K562 (cell line): ENCODE results near the gene ZDHHC8. TPM values are rescaled to one million over a fixed set of nuclear protein-coding genes. Genes with fewer than 3 reads are reported as not detected.

Source experiments
- CBX5 ChIP-seq: IDR thresholded peaks from 2 replicates; pipeline ENCODE4 v1.6.1; 2014; ENCODE audit warnings: low read depth, borderline replicate concordance
- HNRNPUL1 ChIP-seq: fragments of 200-400 bp; formaldehyde crosslinking; IDR thresholded peaks from 2 replicates; pipeline ENCODE4 v1.6.1; 2017; ENCODE audit warnings: low read length
- MBD2 ChIP-seq: sonication (generic); IDR thresholded peaks from 2 replicates; pipeline ENCODE4 v1.6.1; 2016; ENCODE audit warnings: low read depth, borderline replicate concordance
- POLR2AphosphoS2 ChIP-seq: IDR thresholded peaks from 2 replicates; pipeline ENCODE4 v1.6.1; 2012; ENCODE audit warnings: low read length, improper control_type of control experiment
- POLR2B ChIP-seq: fragments of 450-650 bp; IDR thresholded peaks from 2 replicates; pipeline ENCODE4 v1.6.1; 2018; ENCODE audit warnings: low read depth; ENCODE audit not compliant: partially characterized antibody
- POLR2G ChIP-seq: fragments of 200-400 bp; formaldehyde crosslinking; IDR thresholded peaks from 2 replicates; pipeline ENCODE4 v1.6.1; 2017; ENCODE audit warnings: low read depth, mild to moderate bottlenecking, antibody characterized with exemption, low read length, moderate library complexity
- PTTG1 ChIP-seq: fragments of 450-650 bp; IDR thresholded peaks from 2 replicates; pipeline ENCODE4 v1.6.1; 2016; ENCODE audit warnings: low read depth, mild to moderate bottlenecking, missing genetic modification characterization, missing compliant biosample characterization
- RB1 ChIP-seq: fragments of 450-650 bp; IDR thresholded peaks from 2 replicates; pipeline ENCODE4 v1.6.1; 2017; ENCODE audit warnings: low read depth, mild to moderate bottlenecking
- SIRT6 ChIP-seq: IDR thresholded peaks from one replicate; pipeline ENCODE4 v1.6.1; 2012; ENCODE audit warnings: low read depth, mild to moderate bottlenecking, control low read depth, inconsistent platforms, low read length, moderate library complexity
- TEAD1 ChIP-seq, 2 experiments: fragments of 450-650 bp in 1 of 2; sonication (generic) in 1 of 2; formaldehyde crosslinking; IDR thresholded peaks; 2 replicates each; pipeline versions ENCODE4 v1.4.0 to v1.8.0; 2020 to 2022; ENCODE audit warnings: mild to moderate bottlenecking in 2 of 2, missing genetic modification reagents in 1 of 2
- ZBTB17 ChIP-seq: fragments of 450-650 bp; formaldehyde crosslinking; IDR thresholded peaks from 2 replicates; pipeline ENCODE4 v1.4.0; 2020; ENCODE audit warnings: mild to moderate bottlenecking
- ZKSCAN1 ChIP-seq: fragments of 150-350 bp; IDR thresholded peaks from 2 replicates; pipeline ENCODE4 v1.6.1; 2016; ENCODE audit warnings: low read depth, low read length
- ZNF583 ChIP-seq: fragments of 250-450 bp; sonication (Bioruptor Pico); IDR thresholded peaks from 2 replicates; pipeline ENCODE4 v1.4.0; 2020
- ZNF668 ChIP-seq: fragments of 250-450 bp; sonication (Bioruptor Pico); IDR thresholded peaks from 2 replicates; pipeline ENCODE4 v1.8.0; 2022; ENCODE audit warnings: mild to moderate bottlenecking, inconsistent platforms
- ZNF780A ChIP-seq: fragments of 250-450 bp; sonication (Bioruptor Pico); IDR thresholded peaks from 2 replicates; pipeline ENCODE4 v1.5.0; 2021; ENCODE audit warnings: mild to moderate bottlenecking
- polyA plus RNA-seq, 8 experiments: library from polyadenylated mRNA; depleted of rRNA in 4 of 8; stranded (reverse) in 5 of 8; unstranded in 3 of 8; fragments of >200 nt; fragmentation: Nextera tagmentation in 2 of 8; fragmentation: Illumina TruSeq in 1 of 8; extraction: Ambion mirVana in 2 of 8; extraction: Trizol in 1 of 8; gene quantifications; 2 replicates each; pipeline versions ENCODE4 v1.2.1 to v1.2.3, GENCODE V29; 2011 to 2014; ENCODE audit warnings: inconsistent platforms in 1 of 8, missing spikeins in 1 of 8
- total RNA-seq, 7 experiments: library from RNA; depleted of rRNA in 6 of 7; stranded (reverse); fragments of >200 nt in 6 of 7; fragmentation: Illumina TruSeq in 2 of 7; extraction: Trizol in 2 of 7; gene quantifications; 2 replicates each; pipeline versions ENCODE4 v1.2.1 to v1.2.3, GENCODE V29; 2011 to 2021; ENCODE audit warnings: low replicate concordance in 1 of 7
- TF ChIP-seq, protein P1 (sequence below): fragments of 250-450 bp; sonication (Bioruptor Pico); IDR thresholded peaks from 2 replicates; pipeline ENCODE4 v1.8.0; 2021; ENCODE audit warnings: moderate library complexity, mild to moderate bottlenecking, inconsistent platforms
- TF ChIP-seq, protein P2 (sequence below): fragments of 250-450 bp; sonication (Bioruptor Pico); IDR thresholded peaks from 2 replicates; pipeline ENCODE4 v1.9.0; 2021; ENCODE audit warnings: mild to moderate bottlenecking
- TF ChIP-seq, protein P3 (sequence below): sonication (generic); formaldehyde crosslinking; IDR thresholded peaks from 2 replicates; pipeline ENCODE4 v1.9.0; 2022; ENCODE audit warnings: mild to moderate bottlenecking, missing genetic modification reagents
- TF ChIP-seq, protein P4 (sequence below): fragments of 250-450 bp; sonication (Bioruptor Pico); IDR thresholded peaks from 2 replicates; pipeline ENCODE4 v1.5.0; 2022; ENCODE audit warnings: mild to moderate bottlenecking
- TF ChIP-seq, protein P5 (sequence below): fragments of 450-650 bp; IDR thresholded peaks from 2 replicates; pipeline ENCODE4 v1.6.1; 2017; ENCODE audit warnings: mild to moderate bottlenecking, moderate library complexity
- TF ChIP-seq, protein P6 (sequence below): fragments of 250-450 bp; sonication (Bioruptor Pico); IDR thresholded peaks from 2 replicates; pipeline ENCODE4 v1.5.1; 2021; ENCODE audit warnings: mild to moderate bottlenecking

Gene ZDHHC8
- total and polyA plus RNA-seq, 9 of the 15 experiments (the other 6 are each of a cell fraction or from before 2014, with no cell fraction given): 0.04 to 109 (median 16.4) TPM

DNA sequence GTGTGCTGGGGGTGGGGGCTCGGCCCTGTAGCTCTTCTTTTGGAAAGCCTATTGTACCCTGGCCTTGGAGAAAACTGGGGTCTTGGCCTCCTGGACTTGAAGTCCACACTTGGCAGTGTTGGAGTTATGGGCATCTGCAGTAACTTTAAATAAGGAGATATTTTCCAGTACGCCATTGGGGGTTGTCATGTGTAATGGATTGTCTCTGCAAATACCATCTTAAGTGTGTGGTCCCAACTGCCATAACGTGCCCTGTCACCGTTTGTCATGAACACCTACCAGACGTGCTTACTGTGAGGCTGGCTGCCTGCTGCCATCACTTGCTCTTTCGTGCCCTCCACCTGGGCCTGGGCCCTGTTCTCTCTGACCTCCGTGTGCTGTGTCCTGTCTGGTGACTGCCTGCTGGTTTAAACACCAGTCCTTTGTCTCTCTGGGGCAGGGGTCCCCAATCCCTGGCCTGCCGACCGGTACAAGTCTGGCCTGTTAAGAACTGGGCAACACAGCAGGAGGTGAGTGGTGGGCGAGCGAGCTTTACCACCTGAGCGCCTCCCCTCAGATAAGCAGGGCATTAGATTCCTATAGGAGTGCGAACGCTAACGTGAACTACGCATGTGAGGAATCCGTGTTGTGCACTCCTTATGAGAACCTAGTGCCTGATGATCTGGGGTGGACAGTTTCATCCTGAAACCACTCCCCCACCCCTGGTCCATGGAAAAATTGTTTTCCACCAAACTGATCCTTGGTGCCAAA, 3.6 kb upstream of the ZDHHC8 start (continued):
- TF ChIP-seq MBD2: 0 out of 2 replicates have a peak, but pooled peaks have one; percentile 32
- TF ChIP-seq POLR2B: peak; percentile 76
- 0 out of 2 replicates have a peak, but pooled peaks have one; percentile 33 for TF ChIP-seq ZNF583 (CRISPR knock-in tag)
- TF ChIP-seq, protein P1, sequence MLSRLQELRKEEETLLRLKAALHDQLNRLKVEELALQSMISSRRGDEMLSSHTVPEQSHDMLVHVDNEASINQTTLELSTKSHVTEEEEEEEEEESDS (CRISPR knock-in tag): no peak
- TF ChIP-seq TEAD1 (CRISPR knock-in tag; IDR thresholded peaks at IDR 0.05): 0 out of 4 replicates have a peak, but pooled peaks of 1 of the 2 experiments have one; percentile 30
- TF ChIP-seq POLR2G: peak; percentile 63
- TF ChIP-seq, protein P2, sequence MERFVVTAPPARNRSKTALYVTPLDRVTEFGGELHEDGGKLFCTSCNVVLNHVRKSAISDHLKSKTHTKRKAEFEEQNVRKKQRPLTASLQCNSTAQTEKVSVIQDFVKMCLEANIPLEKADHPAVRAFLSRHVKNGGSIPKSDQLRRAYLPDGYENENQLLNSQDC (CRISPR knock-in tag): 0 out of 2 replicates have a peak, but pooled peaks have one; percentile 21
- TF ChIP-seq ZKSCAN1: peak; percentile 26; the same call in 1 of the 2 replicates
- 0 out of 2 replicates have a peak, but pooled peaks have one; percentile 12 for TF ChIP-seq ZNF668 (CRISPR knock-in tag)
- TF ChIP-seq SIRT6: peak; percentile 69
- TF ChIP-seq, protein P3, sequence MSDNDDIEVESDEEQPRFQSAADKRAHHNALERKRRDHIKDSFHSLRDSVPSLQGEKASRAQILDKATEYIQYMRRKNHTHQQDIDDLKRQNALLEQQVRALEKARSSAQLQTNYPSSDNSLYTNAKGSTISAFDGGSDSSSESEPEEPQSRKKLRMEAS (CRISPR knock-in tag): no peak
- peak; percentile 22; the same call in 1 of the 2 replicates for TF ChIP-seq RB1
- 0 out of 2 replicates have a peak, but pooled peaks have one; percentile 35 for TF ChIP-seq HNRNPUL1
- peak; percentile 85 for TF ChIP-seq POLR2AphosphoS2
- TF ChIP-seq, protein P4, sequence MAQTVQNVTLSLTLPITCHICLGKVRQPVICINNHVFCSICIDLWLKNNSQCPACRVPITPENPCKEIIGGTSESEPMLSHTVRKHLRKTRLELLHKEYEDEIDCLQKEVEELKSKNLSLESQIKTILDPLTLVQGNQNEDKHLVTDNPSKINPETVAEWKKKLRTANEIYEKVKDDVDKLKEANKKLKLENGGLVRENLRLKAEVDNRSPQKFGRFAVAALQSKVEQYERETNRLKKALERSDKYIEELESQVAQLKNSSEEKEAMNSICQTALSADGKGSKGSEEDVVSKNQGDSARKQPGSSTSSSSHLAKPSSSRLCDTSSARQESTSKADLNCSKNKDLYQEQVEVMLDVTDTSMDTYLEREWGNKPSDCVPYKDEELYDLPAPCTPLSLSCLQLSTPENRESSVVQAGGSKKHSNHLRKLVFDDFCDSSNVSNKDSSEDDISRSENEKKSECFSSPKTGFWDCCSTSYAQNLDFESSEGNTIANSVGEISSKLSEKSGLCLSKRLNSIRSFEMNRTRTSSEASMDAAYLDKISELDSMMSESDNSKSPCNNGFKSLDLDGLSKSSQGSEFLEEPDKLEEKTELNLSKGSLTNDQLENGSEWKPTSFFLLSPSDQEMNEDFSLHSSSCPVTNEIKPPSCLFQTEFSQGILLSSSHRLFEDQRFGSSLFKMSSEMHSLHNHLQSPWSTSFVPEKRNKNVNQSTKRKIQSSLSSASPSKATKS (CRISPR knock-in tag): peak; percentile 73; the same call in 1 of the 2 replicates
- TF ChIP-seq PTTG1 (tag): no peak
- TF ChIP-seq, protein P5, sequence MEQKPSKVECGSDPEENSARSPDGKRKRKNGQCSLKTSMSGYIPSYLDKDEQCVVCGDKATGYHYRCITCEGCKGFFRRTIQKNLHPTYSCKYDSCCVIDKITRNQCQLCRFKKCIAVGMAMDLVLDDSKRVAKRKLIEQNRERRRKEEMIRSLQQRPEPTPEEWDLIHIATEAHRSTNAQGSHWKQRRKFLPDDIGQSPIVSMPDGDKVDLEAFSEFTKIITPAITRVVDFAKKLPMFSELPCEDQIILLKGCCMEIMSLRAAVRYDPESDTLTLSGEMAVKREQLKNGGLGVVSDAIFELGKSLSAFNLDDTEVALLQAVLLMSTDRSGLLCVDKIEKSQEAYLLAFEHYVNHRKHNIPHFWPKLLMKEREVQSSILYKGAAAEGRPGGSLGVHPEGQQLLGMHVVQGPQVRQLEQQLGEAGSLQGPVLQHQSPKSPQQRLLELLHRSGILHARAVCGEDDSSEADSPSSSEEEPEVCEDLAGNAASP: no peak
- no peak for TF ChIP-seq ZNF780A (CRISPR knock-in tag)
- TF ChIP-seq CBX5: no peak
- TF ChIP-seq, protein P6, sequence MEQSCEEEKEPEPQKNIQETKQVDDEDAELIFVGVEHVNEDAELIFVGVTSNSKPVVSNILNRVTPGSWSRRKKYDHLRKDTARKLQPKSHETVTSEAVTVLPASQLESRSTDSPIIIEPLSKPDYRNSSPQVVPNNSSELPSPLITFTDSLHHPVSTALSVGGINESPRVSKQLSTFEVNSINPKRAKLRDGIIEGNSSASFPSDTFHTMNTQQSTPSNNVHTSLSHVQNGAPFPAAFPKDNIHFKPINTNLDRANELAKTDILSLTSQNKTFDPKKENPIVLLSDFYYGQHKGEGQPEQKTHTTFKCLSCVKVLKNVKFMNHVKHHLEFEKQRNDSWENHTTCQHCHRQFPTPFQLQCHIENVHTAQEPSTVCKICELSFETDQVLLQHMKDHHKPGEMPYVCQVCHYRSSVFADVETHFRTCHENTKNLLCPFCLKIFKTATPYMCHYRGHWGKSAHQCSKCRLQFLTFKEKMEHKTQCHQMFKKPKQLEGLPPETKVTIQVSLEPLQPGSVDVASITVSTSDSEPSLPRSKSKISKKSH (CRISPR knock-in tag): 0 out of 2 replicates have a peak, but pooled peaks have one; percentile 6
- 0 out of 2 replicates have a peak, but pooled peaks have one; percentile 8 for TF ChIP-seq ZBTB17 (CRISPR knock-in tag)
